ENCODE results near the gene SLC6A6.

The SLC6A6 gene

DNA sequence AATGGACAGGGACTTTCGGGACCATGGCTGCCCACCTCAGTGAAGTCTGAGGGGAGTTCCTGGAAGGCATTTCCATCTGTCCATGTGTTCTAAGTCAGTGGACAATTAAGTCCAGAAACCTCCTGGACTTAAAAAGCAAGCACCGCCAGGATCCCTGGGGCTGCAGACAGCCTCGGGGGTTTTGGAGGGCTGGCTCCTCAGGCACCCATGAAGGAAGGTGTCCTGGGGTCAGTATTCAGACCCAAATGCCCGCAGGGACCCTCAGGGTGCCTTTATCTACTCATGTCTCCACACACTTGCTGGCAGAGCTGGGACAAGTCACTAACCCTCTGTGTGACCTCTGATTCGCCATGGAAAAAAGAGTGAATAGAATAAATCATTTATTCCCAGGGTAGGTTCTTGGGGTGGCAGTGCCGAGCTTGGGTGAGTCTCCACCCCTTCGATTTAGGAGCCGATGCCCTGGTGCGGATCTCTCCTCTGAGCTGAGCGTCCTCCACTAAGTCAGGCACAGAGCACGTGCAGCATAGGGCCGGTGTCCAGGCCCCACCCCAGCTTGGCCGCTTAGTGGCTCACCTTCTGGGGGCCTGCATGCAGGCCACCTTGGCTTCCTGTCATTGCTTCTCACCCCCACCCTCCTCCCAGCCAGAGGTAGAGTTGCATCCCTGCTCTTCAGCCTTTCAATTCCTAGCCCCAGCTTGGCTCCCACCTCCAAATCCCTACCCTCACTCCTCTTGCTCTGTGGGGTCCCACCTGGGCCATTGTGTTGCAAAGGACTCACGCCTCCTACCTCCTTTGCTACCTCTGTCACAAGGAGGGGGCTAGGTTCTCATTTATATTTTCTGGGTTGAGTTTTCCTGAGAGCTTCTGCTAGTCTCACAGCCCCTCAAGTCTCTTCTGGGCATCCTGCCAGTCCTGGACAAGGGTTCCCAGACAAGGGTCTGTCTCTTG, 19.9 kb downstream of the SLC6A6 start:
- no peak for DNase-seq

DNA sequence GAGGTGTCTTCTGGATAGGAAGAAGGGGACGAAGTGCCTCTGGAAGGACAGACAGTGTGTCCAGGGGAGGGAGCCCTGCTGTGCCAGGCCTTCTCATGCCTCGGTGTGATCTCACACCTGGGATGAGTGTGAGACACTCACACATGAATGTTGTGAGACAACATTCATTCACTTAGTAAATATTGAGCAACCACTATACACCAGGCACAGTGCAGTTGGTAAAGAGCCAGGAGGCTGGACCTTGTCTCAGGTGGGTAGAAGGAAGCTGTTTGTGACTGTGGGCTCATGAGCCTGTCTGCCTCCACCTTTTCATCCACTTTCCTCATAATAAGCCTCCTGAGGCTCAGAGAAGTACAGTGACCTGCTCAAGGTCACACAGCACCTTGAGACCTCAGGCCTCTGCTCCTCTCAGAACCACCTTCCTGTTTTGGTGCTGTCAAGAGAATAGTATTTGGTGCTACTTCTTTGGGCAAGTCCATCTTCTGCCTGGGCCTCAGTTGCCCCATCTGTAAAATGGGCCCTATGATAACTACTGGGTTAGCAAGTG, 20.9 kb downstream of the SLC6A6 start:
- no peak for DNase-seq

DNA sequence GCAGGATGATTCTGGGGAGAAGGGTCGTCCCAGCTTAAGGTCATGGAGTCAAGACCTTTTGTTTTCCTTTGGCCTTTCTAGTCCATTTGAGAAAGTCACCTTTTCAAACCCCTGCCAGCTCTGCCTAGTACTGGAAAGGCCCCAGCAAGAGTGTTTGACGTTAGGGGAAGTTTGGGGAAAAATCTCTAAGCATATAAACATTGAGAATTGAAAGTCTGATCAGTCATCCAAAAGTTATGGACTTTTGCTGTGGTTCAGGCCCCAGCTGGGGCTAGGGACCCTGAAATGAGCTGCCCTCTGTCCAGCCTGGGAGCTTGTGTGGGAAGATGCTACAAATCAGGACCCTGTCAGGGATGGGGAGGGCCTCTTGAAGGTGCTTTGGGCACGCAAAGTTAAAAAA, 21.6 kb downstream of the SLC6A6 start:
- no peak for DNase-seq

DNA sequence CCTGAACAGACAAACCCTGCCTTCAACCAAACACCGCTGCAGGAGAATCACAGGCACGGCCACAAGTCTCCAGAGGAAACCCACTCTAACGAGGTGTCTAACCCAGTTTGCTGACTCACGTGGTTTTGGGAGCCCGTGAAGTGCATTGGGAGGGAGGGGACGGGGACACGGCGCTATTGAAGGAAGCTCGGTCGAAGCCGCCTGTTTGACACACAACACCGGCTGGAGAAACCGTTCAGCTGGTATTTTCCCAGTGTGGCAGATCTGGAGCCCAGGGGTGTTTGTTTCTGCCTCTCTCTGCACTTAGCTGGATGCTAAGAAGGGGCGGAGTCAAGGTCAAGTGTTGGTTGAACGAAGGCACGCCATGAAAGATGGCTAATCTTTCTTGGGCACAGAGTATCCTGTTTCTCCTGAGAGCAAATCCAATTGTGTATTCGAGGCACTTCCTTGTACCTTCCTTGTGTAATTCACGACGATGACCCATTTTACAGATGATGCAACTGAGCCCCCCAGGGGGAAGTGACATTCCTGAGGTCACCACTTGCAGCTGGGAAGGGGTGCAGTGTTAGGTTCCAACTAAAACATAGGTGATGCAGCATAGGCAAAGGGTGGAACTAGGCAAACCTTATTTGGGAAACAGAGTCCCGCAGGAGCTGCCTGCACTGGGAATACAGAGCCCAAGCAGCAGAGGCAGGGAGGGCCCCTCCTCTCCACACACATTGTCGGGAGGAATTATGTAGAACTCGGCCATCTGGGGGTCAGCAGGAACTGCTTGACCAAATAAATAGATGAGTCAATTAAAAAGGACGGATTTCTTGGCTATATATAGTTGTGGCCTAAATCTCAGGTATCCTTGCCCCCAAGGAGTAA, 22.5 kb downstream of the SLC6A6 start:
- DNase-seq, result peak; percentile 59 to 63

DNA sequence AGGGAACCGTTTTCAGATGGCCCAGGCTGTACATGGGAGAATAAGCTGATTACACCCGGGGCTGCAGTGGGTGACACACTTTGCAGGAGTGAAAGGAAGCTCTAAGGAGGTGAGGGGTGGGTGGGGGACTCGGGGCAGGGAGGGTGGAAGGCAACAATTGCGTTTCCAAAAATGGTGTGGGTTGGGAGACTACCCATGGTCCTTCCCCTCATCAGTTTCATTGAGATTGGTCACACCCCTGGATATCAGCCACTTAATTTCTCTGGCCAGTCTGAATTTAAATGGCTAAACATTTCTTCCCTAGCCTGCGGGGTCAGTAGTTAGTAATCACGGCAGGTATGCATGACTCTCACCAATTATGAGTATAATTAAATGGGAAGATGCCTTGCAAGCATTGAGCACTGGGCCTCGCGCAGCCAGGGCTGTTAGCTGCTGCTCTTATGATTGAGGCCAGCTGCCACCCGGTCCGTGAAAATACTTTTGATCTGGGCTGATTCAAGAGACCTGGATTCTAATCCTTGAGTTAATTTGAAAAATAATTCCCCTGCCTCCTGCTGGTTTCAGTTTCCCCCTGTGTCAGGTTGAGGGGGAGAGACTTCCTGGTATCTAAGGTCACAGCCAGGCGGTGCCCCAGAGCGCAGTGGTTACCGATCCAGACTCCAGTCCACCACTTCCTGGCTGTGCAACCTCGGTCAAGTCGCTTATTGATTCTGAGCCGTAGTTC, 23.3 kb downstream of the SLC6A6 start:
- DNase-seq, result peak; percentile 63 to 65

DNA sequence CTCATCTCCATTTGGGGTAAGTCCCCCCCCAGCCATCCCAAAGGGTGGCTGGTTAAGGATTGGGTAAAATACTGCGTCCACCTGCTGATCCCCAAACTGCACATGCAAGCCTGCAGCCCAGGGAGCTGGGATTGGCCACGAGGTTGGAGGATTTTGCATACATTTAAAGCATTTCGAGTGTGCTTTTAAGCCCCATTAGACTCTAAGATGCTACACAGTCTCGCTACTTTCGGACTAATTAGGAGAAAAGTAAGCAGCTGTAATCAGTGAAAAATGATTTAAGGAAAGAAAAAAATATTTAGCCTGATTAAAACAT, 23.9 kb downstream of the SLC6A6 start:
- no peak for DNase-seq

DNA sequence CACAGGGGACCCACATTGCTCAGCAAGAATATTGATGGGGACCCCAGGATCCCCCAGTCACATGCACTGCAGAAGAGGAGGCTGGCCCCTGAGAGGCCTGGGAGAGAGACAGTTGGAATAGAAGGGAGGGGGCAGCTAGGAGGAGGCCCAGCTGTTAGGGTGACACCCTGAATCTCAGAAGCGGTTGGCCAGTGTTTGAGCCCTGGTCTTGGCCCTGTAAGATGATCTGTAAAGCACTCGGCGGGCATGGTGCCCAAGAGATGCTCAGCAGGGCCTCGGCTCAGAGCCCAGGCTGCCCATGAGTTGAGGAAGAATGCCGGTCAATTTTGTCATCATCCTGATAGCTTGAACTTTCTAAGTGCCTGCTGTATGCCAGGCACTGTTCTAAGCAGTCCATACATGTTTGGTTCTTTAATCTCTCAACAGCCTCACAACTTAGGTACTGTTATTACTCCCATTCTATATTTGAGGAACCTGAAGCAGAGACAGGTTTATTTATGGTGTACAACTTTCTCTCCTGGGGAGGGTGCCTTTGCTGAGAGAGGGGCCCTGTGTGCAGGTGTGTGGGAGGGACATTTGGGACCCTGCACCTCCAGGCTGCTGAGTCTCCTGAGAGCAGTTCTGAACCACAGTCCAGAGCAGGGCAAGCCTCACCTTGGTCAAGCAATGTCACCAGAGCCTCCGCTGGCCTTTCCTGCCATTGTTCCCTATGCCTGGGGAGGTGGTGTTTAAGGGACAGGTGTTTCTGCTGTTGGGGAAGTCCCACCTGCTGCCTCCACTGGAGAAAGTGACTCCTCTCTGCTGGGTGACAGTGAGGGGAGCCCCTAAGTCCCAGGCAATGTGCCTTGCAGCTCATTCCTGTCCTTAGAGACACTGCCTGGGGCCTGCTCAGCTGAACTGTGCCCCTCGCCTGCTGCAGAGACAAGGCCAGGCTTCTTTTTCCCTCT, 26.0 kb downstream of the SLC6A6 start:
- DNase-seq, result no peak

DNA sequence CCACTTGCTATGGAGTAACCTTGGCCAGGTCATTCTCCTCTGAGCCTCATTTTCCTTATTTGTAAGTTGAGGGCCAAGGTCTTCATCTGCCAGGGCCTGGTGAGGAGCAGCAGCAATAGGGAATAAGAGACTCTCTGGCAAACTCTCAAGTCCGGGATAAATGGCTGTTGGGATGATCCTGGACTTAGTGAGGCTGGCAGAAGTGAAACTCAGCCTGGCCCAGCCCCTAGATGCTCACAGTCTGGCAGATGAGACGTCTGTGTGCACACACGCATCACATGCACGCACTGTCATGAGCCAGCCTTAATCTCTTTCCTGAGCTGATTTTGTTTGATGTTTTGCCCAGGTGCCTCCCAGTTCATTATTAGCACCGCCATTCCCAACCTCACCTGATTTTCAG, 26.8 kb downstream of the SLC6A6 start:
- DNase-seq, result peak in 1 of 2 donors; percentile 45

DNA sequence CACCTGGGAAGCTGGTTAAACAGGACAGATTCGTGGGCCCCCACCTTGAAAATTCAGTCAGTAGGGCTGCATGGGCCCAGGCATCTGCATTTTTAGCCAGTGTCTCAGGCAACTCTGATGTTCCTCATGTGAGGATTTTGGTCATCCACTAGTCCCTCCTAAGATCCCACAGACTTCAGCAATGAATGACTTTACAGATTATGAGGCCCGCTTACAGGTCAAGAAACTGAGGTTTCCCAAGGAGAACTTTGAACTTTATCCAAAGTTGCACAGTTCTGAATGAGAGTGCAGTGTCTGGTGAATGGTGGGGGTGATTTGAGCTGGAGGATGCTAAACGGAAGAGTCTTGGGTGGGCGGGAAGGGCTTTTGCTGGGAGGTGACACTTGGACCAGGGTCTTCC, 27.2 kb downstream of the SLC6A6 start:
- DNase-seq, result no peak

DNA sequence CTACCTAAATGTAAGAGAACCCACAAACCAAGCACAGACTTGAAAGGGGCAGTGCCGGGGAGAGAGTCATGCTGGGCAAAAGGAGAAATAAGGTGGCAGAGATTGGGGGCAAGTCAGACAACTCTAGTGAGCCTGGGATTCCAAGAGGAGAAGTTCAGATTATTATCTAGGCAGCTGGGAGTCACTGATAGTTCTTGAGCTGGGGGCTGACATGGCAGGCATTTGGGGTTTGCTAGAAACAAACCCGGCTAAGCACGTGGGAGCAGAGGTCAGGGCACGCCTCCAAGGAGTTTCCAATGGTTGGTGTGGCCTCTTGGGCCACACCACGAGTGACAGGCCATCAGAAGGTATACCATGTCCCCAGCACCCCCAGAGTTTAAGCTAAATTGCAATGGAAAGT, 27.6 kb downstream of the SLC6A6 start:
- DNase-seq, result no peak

DNA sequence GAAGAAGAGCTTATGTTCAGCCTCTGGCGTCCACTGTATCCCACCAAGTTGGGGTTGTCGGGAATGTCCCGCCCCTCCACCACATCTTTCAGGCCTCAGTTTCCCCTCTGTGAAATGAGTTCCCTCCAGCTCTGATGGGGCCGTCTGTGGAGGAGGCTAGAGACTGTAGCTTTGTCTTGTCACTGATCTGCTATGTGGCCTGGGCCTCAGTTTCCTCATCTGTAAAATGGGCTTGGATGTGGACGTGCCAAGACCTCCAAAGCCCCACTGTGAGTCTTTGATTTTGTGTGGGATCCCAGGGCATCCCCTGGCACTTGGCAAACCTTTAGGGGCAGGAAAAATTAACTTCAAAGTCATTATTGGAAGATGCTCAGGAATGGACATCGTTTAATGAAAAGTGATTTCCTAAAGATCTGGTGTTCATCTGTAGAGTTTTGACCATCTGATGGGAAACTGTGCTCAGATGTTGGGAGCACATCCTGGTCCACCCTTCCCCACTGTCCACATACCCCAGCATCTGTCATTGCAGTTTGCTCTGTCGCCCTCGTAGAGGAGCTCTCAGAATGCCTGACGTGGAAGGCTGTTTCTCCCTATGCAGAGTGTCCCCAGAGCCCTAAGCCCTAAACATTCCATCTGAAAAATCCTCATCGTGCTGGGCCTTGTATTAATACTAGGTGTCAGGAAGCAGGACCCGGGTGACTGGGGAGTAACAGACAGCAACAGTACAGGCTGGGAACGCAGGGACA, 28.5 kb downstream of the SLC6A6 start:
- no peak for DNase-seq

DNA sequence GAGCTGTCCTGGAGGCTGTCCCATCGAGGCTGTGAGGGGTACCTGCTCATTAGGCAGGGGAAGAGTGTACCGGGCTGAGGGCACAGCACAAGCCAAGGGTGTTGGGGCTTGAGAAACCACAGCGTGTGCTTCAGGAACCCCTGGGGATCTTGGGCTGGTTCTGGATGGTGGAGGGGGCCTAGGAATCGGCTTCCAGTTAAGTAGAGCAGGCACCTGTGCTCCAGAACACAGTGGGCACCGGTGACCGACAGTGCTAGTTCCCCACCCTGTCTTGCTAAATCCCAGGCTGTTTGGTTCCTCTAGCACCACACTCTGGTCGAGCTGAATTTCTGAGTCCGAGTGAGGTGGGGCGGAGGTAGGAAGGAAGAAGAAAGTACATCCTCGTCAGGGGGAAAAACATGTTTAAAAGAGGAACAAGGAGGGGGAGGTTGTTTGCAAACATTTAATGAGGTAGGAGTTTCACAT, 29.1 kb downstream of the SLC6A6 start:
- no peak for DNase-seq

DNA sequence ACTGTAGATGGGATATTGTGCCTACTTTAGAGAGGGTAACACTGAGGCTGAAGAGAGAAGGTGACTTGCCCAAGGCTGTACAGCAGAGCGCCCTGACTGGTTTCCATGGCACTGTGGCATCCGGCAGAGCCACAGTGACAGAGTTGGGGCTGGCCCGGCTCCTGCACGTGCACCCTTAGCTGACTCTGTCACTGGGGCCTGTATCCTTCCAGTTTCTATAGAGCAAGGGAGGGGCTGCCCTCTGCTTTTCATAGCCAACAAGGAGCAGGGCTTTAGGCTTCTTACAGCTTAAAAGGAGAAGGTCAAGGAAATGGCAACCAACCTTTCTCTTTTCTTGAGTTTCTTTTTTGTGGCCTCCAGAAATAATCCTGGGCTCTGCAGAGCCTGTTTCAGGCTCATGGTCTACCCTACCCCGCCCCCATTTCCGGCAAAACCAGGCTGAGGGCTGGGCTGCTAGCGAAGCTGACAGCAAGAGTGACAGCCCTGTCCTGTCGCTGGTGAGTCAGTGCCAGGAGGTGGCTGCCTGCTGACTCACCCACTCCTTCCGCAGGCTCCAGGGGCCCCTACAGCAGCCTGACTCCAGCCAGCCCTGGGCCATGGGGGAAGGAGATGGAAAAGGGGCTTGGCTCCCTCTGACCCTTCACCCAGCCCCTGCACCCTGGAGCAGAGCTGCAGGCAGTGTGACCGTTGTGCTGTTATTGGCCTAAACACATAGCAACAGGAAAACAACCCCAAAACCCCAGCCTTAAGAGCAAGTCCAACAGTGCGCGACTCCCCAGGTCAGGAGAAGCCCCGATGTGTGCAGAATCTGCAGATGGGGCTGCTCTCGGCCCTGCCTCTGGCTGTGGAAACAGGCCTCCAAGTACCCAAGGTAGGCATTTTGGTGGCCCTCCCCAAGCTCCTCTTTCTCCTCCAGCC, 29.8 kb downstream of the SLC6A6 start:
- peak; percentile 92 to 94 for DNase-seq

DNA sequence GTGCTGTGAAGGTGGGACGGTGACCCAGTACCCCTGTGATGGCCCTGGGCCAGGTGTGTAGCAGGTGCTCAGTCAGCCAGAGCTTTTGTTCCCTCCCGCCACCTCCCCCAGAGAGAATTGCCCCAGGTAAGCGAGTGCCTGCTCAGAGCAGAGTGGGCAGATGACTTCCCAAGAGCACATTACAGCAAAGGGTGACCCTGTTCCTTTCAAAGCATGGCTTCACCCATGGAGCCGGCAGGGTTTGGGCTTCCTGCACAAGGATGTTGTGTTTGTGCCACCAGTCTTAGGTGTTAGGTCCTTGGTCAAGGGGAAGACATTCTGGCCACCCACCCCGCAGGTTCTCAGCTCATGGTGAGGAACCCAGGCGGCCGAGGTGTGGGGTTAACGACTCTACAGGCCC, 30.7 kb downstream of the SLC6A6 start:
- DNase-seq, result peak in 1 of 2 donors; percentile 17

DNA sequence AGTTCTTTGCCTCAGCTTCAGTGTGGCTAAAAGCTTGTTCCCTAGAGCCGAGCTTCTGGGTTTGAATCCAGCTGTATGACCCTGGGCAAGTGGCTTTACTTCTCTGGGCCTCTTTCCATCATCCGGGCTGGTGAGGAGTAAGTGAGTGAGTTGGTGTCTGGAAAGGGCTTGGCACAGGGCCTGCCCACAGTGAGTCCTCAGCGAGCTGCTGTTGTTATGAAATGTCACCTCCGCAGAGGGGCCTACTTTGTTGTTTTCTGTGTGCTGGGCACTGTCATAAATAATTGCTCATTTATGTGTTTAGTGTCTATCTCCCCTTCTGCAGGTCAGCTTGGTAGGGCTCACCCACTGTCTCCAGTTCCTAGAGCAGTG, 31.7 kb downstream of the SLC6A6 start:
- DNase-seq, result peak; percentile 17 to 54

DNA sequence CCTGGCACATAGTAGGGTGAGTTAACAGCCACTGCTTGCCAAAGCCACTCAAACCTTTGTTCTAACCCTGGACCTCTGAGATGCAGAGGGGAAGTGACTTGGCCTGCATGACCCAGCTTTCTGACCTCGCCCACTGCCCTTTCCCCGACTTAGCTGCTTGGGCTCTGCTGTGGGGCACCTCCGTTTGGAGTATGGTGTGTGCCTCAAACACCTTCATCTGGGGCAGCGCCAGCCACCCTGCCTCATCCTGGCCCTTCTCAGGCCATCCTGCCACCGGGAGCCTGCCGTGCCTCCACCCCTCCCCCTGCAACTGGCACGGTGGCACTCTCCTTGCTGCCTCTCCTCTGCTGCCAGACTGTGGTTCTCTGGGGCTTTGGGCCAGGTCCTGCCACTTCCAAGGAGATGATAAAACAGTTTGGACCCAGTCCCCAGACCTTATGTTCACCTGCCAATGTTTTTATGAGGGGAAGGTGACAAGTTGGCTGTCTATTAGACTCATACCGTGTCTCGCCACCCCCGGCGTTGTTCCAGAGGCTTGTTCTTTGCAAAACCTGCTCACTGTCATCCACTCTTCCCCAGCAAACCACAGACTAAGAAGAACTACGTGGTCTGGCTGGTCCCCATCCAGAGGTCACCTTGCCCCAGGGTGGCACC, 32.2 kb downstream of the SLC6A6 start:
- peak; percentile 12 to 48 for DNase-seq

DNA sequence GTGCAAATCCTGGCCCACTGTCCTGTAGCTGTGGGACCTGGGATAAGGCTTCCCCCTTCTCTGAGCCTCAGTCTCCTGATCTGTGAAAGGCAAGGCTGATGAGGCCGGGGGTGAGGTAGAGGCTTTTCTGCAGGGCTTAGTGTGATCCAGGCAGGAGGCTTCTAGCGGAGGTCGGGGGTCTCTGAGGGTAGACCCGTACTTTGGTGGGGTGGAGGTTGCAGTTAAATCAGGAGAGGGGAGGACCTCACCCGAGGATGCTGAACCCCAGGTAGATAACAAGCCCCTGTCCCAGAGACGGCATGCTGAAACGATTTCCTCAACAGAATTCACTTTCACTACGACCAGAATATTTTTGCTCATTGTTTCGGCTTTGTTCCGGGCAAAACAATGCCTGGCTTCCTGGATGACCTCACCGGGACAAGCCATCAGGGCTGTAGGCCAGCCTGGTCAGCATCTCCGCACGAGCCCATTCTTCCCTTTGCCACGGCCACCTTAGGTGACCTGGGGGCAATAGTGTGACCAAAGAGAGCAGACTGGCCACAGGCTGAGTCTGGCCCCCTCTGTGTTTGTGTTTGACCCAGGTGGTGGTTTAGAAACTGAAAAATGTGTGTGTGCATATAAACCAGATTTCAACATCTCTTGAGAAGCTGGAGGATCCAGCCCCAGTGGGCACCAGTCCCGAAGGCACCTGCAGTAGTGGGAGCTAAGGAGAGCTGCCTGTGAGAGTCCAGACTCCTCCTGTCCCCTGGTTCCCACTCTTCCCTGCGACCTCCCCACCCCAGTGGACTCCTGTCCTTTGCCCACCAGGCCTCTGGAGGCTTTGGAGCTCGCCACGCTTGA, 33.0 kb downstream of the SLC6A6 start:
- DNase-seq, result no peak

DNA sequence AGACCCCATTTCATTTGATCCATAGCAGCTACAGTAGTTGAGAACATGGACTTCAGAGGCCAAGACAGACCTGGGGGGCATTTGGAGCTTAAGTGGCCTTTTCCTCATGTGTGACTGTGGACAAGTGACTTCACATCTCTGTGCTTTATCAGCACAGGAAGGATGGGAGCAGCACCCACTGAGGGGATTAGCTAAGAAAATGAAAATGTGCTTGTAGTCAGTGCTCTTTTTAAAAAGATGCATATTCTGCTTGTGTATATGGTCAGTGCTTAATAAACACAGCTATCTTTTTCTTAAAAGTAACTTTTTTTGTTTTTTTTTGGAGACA, 34.5 kb downstream of the SLC6A6 start:
- DNase-seq, result no peak

Measured in CD4-positive, alpha-beta T cell treated with Interleukin-1 beta for 1 hour (primary cell).